Measurements from ENCODE around the gene MNS1.
"Not testable (repeated sequence)": the region's sequence is repeated elsewhere in the genome, so short reads cannot be mapped to it uniquely, and the experiment has no call there.

MNS1 gene

DNA sequence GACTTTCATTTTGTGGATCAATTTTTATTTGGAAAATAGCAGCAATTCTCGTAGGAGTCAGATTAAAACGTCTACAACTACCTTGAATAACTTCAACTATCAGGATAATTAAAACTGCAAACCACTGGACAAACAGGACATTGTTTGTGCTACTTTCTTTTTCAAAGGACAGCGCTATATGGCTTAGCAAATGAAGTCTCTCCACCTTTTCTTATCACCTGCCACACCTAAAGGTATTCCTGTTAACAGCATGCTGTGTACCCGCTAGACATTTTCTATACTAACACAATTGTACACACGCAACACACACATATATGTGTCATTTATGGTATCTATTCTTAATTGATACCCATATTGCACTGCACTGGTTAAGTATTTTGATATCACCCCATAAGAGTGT lies 19.2 kb downstream of the MNS1 start:
- no peak for DNase-seq

DNA sequence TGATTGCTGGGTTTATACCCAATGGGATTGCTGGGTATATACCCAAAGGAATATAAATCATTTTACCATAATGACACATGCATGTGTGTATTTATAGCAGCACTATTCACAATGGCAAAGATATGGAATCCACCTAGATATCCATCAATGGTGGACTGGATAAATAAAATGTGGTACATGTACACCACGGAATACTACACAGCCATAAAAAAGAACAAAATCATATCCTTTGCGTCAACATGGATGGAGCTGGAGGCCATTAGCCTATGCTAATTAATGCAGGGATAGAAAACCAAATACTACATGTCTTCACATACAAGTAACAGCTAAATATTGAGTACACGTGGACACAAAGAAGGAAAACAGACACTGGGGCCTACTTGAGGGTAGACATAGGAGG lies 22.6 kb downstream of the MNS1 start:
- DNase-seq, result no peak

DNA sequence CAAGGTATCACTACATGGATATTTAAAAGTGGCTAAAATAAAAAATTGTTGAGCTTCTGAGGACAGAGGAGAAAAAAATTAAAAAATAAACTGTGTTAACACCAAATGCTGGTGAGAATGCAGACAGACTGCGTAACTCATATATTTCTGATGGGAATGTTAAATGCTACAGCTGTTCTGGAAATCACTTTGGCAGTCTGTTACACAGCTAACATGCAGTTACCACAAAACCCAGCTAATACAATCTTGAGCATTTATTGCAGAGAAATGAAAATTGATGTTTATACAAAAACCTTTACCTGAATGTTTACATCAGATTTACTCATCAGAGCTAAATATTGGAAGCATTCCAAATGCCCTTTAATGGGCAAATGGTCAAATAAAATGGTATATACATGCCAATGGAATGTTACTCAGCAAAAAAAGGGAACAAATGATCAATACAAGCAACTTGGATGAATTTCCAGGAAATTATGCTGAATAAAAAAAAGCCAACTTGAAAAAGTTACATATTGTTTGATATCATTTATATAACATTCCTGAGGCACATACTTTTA lies 24.6 kb downstream of the MNS1 start:
- DNase-seq, result no peak

DNA sequence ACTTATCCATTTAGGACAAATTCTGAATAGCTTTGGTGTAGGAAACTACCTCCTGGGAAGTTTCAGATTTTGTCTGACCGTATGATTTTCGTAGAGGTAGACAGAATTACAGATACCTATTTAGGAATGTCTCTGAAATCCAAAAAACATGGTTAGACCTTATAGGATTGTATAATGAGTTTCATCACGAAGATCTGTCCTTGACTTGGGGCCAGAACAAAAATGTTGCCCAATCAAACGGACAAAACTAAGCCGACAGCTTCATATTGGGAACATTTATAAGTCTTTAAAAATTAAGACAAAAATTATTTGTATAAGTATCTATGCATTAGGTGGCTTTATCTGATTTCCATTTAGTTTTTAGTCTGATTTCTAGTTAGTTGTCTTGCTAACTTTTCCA lies 32.6 kb downstream of the MNS1 start:
- DNase-seq, result no peak

DNA sequence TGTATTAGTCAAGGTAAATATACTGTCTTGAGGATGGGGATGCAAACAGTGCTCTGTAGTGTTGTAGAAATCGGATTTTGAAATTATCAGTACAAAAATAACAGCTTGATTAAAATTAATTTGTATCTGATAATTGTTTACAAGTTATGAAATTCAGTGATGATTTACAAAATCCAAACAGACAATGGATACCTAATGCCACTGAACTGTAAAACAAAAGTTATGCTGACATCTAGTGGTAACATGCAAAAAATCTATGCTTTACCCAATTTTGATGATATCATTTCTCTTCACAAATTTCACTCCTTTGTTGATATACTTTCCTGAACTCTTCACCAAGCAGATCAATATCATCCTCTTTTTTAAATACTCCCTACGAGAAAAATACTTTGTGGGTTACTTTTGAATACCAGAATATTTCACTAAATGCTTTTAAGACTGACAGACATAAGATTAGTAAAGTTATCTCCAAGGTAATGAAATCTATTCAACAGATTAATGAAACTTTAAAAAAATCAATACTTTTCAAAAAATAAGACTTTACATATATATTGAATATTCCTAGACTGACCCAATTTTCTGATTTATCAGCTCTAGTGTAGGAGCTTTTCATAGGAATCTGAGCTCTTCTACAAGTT lies 36.0 kb downstream of the MNS1 start:
- DNase-seq, result peak; percentile 48 to 67

DNA sequence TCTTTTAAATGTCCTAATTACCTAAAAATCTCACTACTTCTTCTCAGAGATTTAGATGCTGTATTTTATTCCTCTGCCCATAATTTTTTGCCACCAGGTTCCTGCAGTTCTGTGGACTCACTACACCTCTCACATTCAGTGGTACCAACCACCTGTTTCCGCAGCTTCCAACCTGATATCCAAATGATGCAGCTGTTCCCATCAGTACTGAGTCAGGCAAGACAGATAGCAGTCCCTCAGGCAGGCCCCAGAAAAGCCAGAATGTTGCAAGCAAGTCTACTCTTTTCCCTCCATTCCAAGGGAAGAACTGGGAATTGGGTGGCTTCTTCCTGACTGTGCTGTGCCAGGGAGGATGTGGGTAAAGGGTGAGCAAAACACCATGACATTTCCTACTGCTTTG lies 39.0 kb downstream of the MNS1 start:
- no peak for DNase-seq

DNA sequence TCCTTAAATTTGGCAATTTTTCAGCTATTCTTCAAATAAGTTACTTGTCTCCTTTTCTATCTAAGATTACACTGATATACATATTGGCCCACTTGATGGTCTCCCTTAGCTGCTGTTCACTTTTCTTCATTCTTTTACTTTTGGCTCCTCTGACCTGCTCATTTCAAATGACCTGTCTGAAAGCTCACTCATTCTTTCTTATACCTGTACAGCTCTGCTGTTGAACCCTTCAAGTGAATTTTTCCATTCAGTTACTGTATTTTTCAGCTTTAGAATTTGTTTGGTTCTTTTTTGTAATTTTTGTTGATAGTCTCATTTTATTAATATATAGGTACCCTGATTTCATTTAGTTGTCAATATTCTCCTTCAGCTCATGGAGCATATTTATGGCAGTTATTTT lies 39.7 kb downstream of the MNS1 start:
- no peak for DNase-seq

DNA sequence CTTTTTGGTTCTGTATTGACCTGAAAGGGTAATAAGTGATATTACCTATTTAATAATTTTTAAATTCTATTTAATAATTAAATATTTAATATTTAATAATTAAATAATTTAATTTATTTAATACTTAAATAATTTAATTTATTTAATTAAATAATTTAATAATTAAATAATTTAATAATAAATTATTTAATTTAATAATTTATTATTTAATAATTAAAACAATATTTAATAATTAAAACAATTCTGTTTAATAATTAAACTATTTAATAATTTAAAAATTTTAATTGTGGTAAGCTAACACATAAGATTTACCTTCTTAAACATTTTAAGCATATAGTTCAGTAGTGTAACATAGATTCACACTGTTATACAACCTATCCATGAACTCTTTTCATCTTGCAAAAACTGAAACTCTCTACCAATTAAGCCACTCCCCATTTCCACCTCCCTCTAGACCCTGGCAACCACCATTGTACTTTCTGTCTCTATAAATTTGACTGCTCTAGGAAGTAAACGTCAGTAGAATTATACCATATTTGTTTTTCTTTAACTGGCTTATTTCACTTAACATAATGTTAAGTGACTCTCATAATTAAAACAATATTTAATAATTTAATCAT lies 51.7 kb downstream of the MNS1 start:
- not testable (repeated sequence) for DNase-seq

DNA sequence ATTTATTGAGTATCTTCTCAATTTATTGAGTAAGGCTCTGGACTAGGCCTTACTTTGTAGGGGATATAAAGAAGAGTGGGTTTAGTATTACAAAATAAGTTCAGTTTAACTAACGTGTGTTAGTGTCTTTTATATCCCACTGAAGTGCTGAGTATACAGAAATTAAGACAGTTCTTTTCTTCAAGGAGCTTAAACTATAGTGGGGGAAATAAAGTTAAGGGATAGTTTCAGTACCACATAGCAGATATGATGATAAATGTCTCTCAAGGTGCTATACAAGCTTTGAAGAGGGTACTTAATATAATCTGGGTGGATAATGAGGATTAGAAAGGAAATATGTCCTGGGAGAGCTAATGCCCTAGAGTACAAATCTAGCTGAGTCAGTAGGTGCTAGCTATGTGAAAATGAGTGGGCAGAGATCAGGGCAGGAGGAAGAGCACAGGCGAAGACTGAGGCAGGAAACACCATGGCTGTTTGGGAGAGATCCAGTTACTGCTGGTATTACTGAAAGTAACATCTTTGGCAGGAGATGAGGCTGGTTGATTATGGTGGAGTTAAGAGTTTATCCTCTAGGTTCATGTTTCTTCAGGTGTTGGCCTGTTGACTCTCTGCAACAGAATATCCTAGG lies 53.7 kb downstream of the MNS1 start:
- no peak for DNase-seq

DNA sequence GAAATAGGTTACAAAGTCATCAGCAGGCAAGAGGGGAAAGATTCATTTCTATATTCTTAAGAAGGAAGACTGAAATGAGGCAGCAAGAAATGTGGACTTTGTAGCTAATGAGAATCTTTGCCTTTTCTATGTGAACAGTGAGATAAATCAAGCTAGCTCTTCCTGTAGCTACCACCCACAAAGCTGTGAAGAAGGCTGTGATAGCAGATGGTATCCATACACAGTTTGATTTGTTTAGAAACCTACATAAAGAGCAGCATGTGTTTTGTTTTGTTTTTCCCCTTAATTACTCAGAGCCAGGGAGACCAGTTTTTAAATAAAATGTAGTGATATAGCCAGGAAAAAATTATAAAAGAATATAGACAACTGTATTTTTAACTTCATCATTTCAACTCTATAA lies 54.2 kb downstream of the MNS1 start:
- no peak for DNase-seq

DNA sequence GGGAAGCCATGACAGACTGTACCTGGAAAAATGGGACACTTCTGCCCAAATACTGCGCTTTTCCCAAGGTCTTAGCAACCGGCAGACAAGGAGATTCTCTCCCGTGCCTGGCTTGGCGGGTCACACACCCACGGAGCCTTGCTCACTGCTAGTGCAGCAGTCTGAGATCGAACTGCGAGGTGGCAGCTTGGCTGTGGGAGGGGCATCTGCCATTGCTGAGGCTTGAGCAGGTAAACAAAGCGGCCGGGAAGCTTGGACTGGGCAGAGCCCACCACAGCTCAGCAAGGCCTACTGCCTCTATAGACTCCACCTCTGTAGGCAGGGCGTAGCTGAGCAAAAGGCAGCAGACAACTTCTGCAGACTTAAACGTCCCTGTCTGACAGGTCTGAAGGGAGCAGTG lies 65.7 kb downstream of the MNS1 start:
- DNase-seq, result not testable (repeated sequence)

DNA sequence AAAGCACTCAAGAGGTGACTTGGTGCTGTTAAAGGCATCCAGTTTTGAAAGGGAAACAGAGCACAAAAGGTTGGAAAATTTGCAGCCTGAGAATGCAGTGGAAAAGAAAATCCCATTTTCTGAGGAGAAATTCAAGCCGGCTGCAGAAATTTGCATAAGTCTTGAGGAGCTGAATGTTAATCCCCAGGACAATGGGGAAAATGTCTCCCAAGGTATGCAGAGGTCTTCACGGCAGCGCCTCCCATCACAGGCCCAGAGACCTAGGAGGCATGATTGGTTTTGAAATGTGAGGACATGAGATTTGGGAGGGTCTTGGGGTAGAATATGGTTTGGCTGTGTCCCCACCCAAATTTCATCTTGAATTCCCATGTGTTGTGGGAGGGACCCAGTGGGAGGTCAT lies 67.6 kb downstream of the MNS1 start:
- not testable (repeated sequence) for DNase-seq

DNA sequence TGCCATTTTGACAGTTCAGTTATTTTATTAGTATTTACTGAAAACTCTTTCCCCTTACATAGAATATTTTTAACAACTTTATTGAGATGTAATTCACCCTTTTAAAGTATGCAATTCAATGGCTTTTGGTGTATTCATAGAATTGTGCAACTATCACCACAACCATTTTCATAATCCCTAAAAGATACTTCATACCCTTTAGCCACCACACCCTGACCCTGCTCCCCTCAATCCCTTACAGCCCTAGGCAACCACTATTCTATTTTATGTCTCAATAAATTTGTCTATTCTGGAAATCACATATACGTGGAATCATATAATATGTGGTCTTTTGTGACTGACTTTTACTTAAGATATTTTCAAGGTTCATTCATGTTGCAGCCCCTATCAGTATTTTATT lies 70.0 kb downstream of the MNS1 start:
- DNase-seq, result no peak

DNA sequence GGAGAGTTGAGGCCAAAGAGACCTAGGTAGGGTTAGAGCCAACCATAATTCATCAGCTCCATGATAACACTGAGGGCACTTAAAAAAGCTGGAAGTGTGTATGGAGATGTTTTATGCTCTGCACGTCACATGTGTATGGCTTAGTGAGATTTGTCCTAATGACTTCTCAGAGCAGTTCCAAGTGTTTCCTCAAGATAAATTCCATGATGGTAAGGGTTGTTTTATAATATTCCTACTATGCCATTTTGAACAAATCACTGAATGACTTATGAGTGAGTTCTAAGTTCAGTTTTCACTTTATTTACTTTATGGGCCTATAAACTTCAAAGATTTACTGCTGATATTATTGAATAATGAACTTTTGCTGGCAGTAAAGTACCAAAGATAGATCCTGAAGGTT lies 71.7 kb downstream of the MNS1 start:
- DNase-seq, result no peak

DNA sequence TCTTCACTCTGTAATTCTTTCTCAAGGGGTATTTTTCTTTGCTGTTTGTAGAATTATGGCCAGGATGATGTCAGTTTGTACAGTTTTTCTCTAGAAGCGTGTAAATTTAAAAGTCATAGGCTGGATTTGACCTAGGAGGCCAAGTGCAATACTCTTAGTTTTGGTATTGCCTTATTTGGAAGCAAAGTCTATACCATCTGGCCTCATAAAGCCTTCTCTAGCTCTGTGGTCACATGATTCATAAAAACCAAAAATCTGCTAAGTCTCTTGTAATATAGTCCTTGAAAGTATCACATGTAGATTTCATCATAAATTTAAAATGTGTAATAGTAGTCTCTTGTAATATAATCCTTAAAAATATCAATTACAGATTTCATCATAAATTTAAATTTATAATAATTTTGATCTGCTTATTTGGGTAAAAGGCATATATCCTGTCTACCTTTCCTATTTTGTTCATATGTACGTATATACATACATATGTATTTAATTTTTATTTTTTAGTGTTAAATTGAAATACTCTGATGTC lies 74.1 kb downstream of the MNS1 start:
- no peak for DNase-seq

DNA sequence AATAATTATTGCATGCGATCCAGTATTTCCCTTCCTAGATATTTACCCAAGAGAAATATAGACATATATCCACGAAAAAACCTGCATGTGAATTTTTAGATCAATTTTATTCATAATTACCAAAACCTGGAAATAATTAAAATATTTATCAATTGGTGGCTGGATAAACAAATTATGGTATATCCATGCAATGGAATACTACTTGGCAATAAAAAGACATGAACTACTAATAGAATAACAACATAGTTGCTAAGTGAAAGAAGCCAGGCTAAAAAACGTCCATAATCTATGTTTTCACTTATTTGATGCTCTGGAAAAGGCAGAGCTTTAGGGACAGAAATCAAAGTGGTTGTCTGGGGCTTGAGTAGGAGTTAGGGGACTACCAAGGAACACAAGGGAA lies 79.0 kb downstream of the MNS1 start:
- no peak for DNase-seq

DNA sequence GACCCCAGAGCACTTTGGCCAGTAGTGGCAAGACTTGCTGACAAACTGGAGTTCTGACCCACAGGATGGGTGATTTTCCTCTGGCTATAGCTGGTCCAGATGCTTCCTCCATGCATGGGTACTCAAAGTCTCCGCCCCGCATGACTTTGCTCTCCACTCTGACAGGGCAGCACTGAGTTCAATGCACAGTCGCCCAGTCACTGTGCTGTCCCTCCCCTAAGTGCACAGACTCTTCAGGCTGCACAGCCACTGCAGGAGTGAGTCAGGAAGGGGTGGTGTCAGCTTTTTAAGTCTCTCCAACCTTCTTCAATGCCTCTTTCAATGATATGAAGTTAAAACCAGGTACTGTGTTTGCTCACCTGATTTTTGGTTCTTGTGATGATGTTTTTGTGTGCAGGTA lies 81.9 kb downstream of the MNS1 start:
- DNase-seq, result no peak
